GM21576 (cell line): ENCODE results near the gene STK38.

Experiments used
- ATAC-seq: cut with Tn5 transposase; IDR thresholded peaks from one replicate; pipeline ENCODE4 v1.9.1; 2021; ENCODE audit warnings: mild to moderate bottlenecking, moderate library complexity; ENCODE audit not compliant: unreplicated experiment

STK38 gene

DNA sequence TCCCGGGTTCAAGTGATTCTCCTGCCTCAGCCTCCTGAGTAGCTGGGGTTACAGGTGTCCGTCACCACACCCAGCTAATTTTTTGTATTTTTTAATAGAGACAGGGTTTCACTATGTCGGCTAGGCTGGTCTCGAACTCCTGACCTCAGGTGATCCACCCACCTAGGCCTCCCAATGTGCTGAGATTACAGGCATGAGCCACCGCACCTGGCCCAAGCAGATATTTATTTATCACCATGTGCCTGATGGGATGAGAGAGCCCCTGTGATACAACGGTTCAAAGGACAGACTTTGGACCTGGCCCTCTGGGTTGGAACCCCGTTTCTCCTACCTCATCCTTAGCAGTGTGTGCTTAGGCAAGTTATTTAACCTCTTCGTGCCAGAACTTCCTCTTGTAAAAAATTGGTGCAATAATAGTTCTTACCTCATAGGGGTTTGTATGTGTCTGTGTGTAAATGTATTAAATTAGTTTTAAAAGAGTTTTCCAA, 19.2 kb upstream of the STK38 start:
- no peak for ATAC-seq

DNA sequence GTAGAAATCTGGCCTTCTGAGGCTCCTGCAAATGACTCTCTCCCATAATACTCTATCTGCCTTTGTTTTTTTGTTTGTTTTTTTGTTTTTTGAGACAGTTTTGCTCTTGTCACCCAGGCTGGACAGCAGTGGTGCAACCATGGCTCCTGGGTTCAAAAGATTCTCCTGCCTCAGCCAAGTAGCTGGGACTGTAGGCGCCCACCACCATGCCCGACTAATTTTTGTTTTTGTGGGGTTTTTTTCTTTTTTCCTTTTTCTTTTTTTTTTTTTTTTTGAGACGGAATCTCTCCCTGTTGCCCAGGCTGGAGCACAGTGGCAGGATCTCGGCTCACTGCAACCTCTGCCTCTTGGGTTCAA, 16.6 kb upstream of the STK38 start:
- no peak for ATAC-seq

DNA sequence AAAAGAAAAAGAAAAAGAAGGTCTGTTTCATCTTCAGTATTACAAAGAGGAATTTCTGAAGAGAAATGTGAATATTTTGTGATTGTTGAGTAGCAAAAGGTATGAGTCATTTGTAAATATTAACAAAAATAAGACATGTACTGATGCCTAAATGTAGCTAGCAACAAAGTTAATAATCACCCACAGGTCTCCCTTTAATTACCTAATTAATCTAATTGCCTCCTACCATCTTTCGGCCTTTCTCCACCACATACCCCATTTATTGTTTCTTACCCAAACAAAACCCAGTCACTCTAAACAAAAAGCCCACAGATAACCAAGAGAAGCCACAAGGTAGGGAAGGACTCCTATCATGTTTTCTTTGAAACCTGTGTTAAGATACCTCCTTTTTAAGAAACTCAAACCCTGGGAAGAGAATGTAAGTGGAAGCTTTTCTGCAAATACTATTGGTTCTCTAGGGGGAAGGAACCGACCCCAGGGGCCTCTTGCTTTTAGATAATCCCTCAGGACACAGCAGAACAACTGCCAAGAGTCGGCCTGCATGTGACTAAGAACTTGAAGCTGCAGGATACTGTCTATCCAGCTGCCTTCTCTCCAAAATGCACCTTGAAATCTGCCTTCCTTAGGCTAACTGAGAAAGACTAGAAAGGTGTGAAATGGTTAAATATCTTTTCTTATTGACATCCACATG, 16.1 kb upstream of the STK38 start:
- no peak for ATAC-seq

DNA sequence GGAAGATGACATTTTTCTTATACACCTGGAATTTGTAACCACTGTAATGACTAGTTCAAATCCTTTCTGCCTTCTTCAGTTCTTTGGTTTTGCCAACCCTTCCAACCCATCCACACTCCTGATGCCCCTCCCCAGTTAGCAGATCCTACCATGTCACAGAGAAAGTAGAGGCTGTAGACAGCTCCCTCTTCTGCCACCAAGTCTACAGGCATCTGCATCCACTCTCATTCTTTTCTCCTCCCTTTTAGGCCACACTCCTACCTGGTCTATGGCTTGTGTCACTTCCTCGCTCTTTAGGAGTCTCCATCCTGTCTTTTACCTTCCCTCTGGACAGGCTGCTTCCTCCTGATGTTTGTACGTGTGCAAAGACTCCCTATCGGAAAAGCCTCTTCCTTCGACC, 13.5 kb upstream of the STK38 start:
- ATAC-seq: no peak

DNA sequence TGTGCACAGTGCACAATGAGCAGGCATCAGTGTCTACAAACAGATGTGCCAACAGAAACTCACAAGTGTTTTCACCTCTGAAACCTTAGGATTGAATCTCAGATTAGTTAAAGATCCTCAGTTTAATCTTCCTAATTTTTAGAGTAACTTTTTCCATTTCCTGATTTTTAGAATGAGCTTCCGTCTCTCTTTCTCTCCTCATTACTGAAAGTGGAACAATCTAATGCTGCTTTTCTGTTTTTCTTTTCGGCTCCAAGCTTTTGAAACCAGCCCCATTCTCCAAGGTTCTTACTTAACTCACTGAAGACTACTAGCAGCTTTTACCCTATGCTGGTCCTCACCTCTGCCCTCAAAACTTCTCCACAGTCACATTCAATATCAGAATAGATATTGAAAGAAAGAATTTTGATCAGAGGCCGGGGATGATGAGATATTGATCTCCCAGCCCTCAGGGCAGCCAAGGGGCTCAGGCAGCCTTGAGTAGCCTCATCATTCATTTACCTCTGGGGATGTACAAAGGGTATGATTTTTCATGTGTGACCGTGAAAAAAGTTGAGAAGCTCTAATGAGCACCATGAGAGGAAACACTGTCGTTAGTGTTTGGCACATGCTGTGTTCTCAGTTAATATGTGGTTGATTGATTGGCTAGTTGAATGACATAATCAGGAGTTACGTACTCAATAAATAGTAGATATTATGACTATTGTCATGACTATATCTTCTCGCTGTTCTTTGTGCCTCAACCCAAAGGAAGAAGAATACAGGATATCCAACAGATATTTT, 11.9 kb upstream of the STK38 start:
- ATAC-seq: no peak

DNA sequence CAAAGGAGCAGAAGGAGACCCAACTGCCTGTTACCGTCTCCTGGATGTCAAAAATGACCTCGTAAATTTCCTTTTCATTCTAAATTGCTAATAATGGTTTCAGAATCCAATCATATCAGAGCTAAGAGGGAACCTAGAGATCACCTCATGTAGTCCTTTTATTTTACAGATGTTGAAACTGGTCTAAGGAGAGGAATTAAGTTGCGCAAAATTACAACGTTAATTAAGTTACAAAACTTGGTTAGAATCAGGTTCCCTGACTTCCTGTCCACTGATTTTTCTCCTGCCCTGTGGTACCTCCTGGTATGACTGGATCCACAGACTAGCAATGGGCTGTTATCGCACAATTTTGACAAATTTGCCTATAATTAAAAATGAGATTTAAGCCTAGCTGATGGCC, 9.0 kb upstream of the STK38 start:
- ATAC-seq: no peak

DNA sequence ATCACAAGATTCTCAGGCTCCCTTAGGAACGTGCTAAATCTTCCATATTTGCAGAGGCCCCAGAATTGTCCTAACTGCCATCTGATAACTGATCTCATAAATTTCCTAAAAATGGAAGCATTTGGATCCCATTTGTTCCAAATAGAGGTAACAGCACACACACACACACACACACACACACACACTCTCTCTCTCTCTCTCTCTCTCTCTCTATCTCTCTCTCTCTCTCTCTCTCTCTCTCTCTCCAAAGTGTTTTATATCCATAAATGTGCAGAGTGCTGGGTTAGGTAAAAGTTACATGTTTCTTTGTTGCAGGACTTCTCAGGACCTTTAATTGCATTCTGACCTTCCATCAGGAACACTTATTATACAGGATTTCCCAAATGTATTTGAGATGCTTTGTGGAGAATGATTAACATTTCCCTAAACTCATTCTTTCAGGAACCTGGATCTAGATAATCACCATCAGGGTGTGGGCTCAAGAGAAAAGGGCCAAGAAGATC, 8.5 kb upstream of the STK38 start:
- ATAC-seq: no peak

DNA sequence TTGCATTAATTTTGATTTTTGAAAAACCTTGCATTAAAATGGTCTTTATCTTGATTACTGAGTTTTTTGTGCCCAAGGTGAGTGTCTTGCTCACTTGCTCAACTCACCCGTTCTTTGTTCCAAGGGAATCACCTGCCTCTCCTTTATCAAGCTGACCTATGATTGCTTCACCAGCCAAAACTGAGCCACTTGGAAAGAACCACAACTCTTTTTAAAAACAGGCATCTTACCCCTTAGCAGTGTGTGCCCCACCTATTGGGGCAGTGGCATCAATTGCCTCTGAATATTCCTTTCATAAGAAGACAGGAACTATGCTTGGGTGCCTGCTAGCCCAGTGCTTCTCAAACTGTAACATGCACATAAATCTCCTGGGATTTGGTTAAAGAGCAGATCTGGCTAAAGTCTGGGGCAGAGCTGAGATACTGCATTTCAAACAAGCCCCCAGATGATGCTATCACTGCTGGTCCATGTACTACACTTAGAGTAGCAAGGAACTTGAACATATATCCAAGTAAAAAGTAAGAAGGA, 3.3 kb upstream of the STK38 start:
- no peak for ATAC-seq

DNA sequence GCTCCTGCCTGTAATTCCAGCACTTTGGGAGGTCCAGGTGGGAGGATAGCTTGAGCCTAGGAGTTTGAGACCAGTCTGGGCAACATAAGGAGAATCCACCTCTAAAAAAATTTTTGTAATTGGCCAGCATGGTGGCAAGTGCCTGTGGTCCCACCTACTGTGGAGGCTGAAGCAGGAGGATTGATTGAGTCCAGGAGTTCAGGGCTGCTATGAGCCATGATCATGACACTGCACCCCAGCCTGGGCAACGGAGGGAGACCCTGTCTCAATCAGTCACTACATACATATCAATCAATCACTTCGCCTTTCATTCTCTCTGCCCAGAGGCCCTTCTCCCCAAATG, 1.1 kb upstream of the STK38 start:
- no peak for ATAC-seq

DNA sequence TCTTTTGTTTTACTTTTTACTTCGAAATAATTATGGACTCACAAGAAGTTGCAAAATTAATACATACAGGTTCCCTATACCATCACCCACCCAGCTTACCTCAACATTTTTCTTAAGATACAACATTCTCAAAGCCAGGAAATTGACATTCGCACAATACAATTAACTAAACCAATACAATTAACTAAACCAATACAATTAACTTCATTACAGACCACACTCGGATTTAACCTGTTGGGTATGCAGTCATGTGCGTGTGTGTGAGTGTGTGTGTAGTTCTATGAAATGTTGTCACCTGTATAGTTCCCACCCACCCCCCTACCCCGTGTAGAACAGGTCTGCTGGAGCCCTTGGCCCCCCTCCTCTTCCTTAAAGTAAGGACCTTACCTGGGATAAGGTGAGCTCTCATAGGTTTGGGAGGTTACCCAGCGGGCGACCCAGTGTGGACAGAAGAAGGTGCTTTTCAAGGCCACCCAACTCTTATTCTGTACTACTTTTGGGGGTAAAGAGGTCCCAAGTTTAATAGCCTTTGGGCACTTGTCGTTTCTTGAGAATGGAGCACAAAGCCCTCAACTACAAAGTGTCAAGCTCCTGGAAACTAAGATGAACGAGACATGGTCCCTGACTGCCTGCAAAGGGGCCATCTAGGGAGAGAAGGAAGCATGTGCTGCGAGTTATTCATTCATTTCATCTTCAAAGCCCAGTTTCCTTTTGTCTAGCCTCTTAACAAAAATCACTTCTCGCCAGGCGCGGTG, 544 bp upstream of the STK38 start:
- ATAC-seq: no peak

DNA sequence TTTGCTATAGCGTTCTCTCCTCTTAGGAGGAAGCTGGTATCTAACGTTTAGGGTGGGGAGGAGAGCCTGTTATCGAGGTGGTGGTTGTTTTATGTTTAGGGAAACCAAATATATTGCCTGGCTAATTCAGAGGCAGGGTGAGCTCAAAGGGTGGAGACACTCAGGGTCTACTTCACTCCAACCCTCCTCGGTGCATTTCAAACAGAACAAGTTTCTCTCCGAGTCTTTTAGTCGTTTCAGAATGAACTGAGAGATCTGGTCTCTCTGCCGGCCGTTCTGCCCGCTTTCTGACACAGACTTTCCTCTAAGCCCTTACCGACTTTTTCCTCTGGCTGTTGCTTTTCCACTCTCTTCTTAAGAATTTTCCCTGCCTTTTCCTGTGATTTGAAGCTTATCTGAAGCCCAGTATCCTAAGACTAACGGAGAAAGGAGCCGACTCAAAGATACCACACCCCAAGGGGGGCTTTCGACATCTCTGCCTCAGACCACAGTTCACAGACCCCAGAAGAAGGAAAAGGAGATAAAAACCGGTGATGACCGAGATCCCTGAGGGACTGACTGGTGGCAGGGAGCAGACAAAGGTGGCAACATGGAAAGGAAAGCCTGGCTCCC, 865 bp downstream of the STK38 start:
- no peak for ATAC-seq

DNA sequence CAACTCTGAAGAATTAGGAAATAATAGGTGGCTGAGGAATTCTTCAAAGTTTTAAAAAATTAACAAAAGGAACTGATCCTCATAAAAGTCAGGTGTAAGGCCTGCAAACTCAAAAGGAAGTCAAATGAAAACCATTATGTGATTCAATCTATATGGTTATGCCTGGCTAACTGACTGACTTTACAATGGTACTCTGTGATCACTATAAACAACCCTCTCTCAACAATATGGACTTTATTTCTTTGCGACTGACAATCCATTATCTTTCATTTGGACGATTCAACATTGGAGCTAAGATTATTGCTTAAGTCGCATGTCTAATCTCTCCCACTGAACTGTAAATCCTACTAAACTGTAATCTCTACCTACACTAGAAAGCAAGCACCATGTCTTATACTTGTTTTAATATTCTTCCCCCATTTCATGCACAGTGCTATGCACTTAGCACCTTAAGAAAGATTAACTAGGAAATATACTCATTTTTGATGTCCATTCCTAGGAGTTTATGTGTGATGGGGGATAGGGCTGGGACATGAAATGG, 1.4 kb downstream of the STK38 start:
- no peak for ATAC-seq

DNA sequence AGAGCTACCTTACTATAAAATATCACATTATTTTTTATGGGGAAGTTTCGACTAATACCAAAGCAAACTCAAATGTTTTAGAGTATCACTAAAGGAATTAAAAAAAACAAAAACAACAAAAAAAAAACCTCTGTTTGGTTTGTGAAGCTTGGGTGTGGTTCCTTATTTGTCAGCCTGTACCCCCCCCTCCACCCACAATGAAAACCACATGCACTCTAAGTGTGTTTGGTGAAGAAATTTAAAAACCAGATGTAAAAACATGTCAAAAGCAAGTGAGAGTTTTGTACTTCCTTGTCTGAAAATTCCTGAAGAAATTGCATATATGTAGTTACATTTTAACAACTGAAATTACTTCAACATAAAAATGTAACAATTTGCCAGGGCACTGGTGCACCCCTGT, 3.1 kb downstream of the STK38 start:
- no peak for ATAC-seq

DNA sequence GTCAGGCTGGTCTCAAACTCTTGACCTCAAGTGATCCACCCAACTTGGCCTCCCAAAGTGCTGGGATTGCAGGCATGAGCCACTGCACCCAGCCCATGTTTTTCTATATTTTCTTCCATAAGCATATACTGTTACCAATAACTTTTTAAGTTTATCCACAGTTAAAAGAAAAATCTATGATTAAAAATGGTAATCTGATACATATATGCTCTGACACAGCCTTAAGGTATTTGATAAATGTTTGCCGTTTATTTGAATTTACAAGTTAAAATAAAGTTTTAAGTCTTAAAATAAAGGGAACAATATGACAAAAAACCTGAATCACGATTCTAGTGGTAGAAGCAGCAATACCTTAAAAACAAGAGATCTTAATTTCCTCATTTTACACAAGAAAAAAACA, 5.2 kb downstream of the STK38 start:
- no peak for ATAC-seq

DNA sequence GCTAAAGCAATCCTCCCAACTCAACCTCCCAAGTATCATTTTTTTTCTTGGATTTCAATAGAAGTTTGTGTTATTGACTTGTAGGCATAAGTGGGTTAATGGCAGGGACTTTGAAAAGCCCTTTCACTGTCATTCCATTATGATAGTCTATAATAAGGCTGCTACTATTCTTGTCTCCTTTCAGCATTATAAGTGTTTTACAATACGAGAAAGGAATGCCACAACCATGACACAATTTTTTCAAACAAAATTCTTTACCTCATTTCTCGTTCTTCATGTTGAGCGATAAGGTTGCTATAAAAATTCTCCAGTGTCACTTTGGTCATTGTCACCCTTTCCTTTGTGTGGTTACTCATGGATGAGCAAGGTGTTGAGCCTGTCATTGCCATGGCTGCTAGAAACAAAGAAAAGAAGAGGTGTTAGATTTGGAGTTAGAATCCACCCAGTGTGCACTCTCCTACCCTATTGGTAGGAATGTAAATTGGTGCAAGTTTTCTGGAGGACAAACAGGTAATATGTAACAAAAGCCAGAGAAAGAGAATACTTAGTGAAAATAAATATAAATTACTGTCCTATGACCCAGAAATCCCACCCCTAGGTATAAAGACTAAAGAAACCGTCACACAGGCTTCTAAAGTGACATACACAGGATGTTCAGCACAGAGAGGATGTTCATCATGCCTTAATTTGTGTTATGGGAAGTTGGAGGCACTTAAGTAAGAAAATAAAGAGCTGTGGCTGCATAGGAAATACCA, 7.3 kb downstream of the STK38 start:
- no peak for ATAC-seq

DNA sequence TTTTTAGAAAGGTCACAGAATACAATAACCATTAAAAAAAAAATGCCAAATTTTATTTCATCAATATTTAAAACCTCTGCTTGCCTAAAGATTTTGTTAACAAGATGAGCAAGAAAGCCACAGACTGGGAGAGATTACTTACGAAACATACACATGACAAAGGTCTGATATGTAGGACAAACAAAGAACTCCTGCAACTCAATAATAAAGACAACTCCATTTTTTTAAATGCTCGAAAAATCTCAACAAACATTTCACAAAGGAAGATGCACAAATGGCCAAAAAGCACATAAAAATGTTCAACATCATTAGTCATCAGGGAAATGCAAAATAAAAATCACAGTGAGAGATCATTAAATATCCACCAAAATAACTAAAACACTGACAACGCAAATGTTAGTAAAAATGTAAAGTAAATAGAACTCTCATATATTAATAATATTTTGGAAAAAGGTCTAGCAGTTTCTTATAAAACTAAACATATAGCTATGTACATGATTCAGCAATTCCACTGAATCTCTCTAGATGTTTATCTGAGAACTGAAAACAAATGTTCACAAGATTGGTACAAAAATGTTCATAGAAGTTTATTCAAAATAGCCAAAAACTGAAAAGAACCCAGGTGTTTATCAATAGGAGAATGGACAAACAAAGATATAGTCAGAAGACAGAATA, 10.3 kb downstream of the STK38 start:
- no peak for ATAC-seq

DNA sequence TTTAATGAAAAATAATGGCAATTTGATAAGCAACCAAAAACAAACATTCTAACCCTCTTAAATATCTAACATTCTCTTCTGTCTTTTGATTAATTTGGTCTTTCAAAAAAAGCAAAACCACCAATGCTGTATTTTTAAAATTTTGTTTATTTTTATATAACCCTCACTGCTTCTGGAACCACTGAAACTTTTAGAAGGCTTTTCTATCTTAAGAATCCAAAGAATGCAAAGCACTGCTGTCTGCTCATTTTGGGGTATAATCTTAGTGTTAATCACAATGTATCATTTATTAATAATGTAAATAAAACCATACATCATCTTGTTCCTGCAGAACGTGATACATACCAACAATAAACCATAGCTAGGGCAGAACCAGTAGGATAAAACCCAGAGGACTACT, 14.0 kb downstream of the STK38 start:
- ATAC-seq: no peak

DNA sequence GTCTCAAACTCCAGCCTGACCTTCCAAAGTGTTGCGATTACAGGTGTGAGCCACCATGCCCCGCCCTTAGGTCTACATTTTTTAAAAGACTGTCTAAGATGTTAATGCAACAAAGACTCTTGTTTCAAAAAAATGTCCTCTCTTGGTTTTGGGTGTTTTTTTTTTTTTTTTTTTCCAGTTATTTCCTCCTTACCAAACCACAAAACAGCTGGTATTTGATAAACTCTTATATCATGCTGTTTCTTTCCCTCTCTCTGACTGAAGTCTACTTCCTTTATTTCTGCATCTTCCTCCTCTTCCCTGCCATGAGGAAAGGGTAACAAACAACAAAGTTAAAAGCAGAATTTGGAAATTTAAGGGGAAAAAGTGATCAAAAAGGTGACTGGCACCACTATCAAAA, 21.2 kb downstream of the STK38 start:
- no peak for ATAC-seq

DNA sequence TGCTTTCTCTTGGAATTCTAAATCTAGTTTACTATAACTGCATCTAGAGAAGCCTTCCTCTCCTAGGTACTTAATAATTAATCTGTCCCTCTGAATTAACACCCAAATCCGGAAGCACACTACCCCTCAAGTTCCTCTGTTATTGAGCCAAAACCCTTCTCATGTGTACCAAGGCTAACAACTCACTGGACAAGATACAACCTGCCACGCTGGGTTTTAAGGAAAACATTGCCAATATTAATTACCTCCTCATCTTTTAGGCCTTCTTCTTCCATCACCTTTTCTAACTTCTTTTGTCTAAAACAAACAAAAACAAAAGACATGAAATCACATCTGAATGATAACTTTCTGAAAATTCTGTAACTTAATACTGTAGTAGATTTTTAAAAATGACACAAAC, 21.9 kb downstream of the STK38 start:
- ATAC-seq: no peak

DNA sequence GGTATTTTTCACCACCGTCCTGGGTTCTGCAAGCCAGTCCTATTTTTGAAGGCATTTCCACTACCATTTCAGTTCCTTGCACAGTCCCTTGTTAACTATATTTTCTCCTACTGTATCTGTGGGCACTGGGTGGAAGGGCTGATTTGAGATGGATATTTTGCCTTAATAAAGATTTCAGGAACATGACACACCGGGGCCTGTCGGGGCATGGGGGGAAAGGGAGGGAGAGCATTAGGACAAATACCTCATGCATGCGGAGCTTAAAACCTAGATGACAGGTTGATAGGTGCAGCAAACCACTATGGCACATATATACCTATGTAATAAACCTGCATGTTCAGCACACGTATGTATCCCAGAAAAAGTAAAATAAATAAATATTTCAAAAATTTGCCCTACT, 22.4 kb downstream of the STK38 start:
- no peak for ATAC-seq
